Right kidney (tissue), 1 donor: Measurements from ENCODE around the gene IL1RAP.

ENCODE experiments used
- DNase-seq: peaks from one replicate; pipeline ENCODE4 v3.0.0-alpha.2; 2016

The IL1RAP gene

DNA sequence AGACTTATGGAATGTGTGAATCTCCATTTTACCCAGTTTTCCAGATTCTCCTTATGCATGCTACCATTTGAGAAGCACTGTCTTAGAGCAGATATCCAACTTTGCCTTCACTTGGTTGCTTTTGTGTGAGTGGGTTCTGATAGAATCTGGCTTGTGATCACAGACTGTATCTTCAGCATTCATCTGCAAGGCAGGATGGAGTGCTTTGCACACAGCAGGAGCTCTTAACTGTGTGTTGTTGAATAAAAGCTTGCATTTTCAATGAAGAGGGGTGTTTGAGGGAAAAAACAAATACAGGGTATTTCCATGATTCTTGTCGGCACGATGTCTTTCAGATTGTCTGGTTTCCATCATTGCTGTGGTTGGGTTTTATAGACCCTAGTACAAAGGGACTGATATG, 24.4 kb downstream of the IL1RAP start:
- no peak for DNase-seq

DNA sequence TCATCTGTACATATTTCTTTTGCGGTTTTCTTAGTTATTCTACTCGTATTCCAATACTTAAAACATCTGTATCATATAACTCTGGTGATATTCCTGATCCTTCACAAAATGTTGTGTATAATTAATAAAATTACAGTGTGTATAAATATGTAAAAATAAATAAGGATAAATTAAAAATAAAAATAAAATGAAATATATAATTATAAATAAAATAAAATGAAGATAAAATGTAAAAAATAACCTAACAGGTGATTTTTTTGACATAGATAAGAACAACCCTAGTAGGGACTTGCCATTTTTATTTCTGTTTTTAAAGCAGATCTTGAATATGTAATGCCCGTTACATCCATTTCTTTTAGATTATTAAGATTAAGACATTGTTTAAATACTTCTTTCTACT, 25.6 kb downstream of the IL1RAP start:
- no peak for DNase-seq

DNA sequence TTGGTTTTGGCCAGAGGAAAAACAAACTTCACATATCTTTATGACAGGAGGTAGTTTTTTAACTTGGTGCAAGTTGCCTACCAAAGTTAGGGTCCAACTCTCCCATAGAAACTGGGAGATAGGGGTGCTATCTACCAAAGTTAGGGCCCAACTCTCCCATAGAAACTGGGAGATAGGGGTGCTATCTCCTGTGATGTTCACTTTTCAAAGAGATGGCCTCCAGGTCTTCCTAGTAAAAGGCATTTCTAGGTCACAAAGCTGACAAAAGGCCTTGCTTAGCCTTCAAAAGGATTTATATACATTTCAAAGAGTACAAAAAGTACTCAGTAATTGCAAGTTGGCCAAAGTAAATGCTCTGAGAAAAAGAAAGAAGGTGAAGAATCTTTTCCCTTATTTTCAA, 27.1 kb downstream of the IL1RAP start:
- no peak for DNase-seq

DNA sequence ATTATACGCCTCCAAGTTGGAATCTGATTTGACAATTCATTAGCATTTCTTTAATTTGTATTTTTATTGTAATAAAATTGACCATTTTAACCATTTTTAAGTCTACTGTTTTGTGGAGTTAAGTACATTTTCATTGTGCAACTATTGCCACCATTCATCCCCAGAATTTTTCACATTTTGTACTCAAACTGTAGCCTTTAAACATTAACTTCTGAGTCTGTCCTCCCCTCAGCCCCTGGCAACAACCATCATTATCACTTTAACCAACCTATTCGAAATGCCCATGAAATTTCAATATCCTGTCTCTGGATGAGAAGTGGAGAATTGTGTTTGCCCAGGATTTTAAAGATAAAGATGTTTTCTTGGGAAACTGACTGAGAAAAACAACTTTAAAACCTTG, 27.7 kb downstream of the IL1RAP start:
- DNase-seq, result no peak

DNA sequence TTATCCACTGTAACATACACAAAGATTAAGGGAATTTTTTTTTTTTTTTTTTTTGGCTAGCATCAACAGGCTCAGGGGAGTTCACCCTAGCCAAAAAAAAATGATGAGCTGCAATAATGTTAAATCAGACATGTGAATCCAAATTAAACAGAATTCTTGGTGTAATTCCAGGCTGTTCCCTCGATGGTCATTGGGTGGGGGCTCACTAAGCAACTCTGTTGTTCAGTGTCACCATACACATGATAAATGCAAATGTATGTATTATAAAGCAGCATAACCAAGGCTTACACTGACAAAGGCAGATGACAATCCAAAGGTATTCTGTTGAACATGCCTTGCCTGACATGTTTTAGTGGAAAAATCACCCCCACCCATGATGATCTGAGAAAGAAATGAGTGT, 29.0 kb downstream of the IL1RAP start:
- no peak for DNase-seq

DNA sequence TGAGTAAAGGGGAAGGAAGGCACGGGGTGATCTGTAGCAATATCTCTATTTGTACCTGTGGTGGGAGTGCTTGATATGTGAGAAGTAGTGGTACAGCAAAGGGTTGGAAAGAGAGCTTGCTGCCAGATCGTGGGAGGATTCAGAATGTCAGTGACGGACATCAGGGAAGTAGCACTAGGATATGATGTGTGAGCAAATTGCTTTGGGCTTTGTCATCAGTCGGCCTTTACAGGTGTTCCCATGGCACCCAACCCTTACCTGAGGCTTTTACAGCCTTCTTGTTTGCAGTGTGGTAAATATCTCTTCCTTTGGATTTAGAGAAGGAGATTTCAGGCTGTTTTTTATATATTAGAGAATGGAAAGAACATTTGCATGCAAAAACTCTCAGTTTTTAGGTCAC, 29.8 kb downstream of the IL1RAP start:
- no peak for DNase-seq

DNA sequence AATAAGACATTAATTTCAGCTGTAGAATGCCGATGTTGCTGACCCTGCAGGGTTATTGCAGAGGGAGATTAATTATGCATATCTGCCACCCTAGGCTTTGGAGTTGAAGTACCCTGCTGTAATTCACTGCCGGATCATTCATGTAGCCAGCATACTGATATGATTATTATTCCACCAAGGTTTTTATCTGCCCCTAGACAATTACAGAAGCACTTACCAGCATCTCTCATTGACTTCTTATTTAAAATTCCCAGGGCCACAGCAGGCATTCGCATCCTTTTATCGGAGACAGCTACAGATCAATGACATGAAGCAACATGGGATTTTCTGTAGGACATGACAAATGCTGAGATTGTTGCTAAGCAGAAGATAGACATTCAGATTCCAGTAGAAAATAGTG, 31.3 kb downstream of the IL1RAP start:
- no peak for DNase-seq

DNA sequence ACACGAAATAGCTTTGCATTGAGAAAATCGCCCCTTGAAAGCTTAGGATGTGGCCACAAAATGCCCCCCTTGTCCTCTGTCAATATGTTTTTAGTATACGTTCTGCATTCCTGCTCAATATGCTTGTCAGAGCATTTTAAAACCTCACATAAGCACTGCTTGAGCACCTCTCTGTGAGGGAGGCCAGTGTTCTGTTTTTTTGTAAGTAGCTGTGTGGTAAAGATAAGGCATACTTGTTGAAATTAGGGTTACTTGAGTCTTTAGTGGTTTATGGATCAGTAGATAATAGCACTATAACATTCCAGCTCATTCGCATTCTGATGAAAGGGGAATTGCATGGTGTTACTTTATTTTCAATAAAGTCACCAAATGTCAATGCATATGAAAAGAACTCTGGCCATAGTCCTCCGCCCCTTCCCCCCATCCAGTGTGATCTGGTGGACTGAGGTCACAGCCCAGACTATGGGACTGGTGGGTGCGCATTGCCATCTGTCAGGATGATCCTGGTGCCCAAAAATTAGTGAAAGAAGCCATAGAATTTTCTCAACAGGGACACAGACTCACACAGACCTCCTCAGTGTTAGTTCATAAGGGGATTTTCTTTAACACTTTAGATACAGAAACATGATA, 33.1 kb downstream of the IL1RAP start:
- no peak for DNase-seq

DNA sequence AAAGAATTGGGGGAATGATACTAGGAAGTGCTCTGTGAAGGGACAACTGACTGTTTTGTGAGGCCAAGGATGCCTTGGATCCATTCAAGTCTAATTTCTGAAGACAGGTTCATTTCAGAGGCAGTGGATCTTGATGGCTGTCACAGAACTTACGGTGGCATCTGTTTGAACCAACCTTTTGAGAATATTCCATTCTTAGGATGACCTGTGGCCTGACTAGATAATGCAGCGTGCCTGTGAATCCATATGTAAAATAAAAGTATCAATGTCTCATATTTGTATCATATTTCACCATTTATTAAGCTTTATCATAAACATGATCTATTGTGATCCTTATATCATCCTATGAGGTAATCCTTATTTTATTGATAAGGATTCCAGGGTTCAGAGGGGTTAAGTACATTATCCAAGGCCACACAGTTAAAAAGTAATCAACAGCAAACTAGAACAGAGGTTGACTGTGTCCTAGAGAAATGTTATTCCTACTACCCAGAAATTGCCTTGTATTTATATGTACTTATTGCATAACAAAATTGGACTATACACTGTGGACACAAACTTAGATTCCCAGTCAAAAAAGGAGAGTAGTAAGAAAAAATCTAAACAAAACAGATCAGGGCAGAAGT, 34.3 kb downstream of the IL1RAP start:
- DNase-seq, result no peak

DNA sequence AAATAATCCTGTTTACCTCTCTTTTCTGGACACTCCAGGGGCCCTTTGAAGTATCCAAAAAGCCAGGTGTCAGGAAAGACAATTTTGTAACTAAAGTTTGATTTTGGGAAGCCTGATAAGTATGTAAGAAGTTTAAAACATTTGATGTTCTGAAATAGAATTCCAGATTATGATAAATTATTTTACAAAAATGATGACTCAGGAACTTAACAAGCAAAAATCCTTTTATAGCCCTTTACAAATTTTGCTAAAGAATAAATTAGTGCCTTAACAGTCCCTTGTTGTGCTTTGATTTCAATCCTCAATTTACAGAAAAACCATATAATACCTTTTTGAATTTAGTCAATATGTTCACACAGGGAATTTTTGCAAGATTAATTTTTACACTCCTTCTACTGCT, 38.1 kb downstream of the IL1RAP start:
- no peak for DNase-seq

DNA sequence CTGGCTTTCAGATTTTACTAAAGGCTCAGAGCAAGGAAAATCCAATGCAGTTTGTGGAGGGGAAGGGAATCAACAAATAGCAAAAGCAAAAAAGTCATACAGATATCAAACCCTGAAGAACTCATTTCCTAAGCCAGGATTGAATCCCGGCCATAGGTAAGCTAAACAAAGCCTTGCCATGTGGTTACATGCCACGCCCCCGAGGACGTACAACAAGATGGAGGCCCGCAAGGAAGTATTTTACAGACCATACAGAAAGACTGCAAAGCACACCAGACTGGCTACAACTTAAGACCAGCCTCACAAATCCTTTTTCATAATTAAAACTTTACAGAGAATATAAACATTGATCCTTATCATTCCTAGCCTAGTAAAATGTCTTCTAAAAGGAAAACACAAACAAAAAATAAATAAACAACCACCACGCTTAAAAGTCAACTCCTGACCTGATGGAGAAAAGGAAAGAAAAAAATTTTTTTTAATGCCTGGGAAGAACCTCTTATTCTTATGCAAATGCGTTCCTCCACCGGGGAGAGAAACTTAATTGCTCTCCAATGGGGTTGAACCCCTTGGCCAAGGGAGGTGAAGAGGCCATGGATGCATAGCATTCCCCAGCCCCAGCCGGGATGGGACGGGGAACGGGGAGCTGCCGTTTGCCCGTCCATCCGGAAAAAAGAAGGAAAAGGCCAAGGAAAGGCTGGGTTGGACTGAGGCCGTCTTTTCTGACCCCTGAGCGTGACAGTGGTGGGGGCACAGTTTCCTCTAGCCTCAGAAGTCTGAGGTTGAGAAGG, 39.3 kb downstream of the IL1RAP start:
- no peak for DNase-seq

DNA sequence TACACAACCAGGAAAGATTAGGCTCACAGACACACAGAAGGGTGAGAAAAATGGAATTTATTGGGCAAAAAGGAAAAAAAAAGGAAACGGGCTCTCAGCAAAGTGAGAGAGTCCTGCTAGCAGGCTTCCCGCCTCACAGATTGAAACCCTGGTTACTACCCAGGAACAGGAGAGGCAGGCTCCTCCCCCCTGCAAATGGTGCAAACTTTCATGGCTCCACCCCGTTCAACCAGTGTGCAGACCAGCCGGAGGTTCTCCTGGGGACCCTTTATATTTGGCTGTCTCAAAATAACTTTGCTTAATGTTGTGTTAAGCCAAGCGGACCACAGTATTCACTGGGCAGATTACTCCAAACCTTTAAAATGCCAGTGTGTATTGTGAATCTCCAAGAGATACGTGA, 40.3 kb downstream of the IL1RAP start:
- DNase-seq, result no peak

DNA sequence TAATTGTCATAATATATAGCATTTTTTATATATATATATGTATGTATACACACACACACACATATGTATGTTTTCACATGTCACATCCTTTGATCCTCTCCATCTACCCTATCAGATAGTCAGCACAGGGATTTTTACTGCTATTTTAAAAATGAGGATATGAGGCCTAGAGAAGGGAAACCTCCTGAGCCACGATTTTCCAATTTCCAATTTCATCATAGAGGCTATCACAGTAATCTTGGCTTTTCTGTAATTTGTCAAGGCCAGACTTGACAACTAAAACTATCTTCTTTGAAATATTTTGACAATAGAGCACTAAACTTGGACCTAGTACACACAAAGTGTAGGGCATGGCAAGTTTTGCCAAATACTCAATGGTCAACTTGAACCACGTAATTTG, 42.5 kb downstream of the IL1RAP start:
- no peak for DNase-seq

DNA sequence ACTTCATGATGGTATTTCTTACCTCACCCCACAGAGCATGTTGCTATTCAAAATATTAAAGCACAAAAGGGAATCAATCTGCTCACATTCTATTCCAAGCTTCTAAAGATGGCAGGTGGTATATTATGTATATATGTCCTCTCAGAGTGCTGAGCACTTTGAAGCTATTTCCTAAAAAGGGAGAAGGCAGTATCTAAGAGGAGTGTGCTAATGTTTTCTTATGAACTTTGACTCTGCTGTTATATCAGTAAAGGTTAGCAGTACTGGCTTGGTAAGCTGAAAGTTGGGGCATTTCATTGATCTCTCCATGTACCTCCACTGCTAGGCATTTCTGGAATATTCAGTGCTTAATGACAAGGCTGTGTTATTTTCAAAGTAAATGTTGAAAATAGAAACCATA, 43.4 kb downstream of the IL1RAP start:
- no peak for DNase-seq

DNA sequence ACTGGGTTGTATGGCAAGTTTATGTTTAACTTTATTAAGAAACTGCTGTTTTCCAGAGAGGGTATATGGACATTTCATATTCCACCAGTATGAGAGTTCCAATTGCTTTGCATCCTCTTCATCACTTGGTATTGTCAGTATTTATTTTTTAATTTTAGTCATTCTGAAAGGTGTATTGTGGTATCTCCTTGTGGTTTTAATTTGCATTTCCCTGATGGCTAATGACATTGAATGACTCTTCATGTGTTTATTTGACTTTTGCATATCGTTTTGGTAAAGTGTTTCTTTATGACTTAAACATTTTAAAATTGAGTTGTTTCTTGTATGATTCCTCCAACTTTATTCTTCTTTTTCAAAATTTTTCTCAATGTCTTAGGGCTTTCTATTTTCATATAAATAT, 44.4 kb downstream of the IL1RAP start:
- no peak for DNase-seq

DNA sequence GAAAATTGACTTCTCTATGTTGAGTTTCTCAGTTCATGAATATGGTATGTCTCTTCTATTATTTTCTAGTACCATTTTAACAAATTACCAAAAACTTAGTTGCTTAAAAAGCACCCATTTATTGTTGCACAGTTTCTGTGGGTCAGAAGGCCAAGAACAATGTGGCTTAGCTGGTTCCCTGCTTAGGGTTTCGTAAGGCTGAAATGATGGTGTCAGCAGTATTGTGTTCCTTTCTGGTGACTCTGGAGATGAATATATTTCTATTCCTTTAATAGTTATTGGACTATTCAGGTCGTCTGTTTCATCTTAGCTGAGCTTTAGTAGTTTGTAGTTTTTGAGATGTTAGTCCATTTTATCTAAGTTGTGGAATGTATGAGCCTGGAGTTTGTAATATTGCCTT, 44.9 kb downstream of the IL1RAP start:
- DNase-seq, result no peak

DNA sequence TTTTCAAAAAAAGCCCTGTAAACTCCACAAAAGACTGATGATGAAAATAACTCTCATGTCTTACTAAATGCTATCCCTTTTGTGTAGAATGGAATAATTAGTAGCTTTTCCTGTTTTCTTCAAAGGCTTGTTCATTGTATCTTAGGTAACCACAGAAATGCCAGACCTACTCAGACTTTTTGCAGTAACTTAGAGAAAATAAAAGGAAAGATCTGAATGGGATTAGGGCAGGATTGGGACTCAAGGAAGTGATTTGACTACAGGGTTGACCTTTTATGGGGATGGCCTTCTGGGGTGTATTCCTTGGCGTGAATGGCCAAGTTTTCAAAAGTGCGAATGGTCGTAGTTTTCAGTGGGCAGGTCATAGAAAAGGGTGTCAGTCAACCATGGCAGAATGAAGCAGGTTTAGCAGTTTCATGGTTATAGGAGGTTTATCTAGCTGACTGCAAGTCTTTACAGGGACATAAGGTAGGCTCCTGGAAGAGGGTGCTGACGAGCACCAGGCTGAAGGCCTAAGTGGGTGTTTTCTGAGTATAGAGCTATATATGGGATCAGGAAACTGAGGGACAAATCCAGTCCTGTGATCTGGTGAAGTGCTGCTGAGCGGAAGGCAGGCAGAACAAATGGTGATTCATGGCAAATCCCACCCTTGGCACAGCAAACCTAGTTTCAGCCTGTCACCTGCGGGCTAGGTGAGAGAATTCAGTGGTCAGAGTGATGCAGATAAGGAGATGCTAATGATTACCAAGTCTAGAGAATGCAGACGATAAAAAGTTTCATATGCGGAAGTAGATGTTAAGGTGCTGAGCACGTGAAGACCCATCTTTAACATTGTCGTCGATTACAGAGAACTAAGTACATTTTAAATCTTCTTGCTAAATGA, 46.4 kb downstream of the IL1RAP start:
- DNase-seq, result no peak

DNA sequence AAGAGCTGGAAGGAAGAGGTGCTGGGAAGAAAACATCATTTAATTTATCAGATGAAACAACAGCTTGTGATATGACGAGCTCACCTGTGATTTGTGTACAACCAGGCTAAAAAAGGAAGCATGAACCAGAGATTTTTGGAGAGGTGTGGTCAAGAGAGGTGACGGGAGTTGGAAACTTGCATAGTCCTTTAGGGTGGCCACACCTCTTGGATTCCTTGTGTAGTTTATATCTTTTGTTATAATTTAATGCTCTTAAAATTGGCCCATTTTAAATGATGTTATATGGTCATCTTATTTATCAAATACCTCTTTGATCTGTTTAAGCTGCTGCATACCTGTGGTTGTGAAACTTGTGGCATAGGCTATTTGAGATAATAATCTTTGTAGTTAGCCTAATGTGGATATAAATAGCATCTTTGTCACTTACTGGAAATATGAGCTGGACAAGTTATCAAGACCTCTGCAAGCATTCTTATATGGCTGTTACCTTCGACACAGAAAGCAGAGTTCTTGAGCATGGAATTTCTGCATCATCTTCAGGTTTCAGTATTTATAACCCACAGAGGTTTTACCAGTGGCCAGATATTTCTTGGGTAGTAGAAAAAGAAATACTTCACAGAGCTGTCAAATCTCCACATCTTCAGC, 49.1 kb downstream of the IL1RAP start:
- no peak for DNase-seq

DNA sequence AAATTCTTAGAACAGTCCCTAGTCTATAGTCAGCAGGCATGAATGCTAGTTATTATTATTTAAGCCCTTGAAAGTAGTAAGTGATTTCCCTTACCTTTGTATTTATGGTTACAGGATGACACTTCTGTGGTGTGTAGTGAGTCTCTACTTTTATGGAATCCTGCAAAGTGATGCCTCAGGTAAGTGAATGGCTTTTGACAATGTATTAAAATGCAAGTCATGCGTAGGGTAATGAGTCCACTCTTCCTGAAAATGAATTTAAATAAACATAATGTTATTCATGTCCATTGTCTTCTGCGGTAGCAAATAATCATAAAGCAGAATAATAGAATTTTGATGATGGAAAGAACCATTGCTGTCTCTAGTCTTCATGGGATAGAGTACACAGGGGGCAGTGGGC, 50.3 kb downstream of the IL1RAP start:
- no peak for DNase-seq

DNA sequence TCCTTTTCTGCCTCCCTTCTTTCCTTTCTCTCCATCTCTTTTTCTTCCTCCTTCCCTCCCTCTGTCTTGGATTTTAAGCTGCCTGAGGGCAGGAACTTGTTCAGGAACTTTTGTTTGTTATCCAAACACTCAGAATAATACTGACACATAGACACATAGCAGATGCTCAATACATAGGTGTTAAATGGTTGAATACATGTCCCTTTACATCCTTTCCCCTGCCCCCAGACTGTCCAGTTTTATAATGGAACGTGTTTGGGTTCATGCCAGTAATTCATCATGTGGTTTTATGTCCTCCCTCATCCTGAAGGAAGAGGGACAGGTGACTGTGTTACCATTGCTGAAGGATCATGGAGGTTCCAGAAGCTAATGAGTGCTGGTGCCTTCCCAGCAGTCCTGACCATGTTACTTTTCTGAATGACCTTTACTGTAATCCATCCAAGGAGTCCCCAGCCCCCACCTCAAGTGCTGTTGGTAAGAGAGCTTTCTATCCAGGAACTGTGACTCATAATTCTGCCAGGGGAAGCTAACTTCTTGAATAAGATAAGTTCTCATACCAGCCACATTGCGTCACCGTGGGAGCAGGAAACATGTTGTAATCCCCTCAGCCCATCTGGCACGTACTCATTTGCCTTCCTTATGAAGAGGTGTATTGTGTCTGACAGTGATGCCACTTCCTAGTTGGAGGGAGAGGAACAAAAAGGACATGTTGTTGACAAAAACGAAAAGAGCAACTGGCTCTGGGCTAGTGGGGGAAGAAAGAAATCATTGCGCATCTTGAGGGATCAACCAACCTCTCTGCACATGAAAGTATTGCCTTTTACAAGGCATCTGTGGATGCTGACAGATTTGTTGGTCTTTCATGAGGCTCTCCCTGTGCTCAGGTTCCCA, 52.4 kb downstream of the IL1RAP start:
- DNase-seq, result no peak

DNA sequence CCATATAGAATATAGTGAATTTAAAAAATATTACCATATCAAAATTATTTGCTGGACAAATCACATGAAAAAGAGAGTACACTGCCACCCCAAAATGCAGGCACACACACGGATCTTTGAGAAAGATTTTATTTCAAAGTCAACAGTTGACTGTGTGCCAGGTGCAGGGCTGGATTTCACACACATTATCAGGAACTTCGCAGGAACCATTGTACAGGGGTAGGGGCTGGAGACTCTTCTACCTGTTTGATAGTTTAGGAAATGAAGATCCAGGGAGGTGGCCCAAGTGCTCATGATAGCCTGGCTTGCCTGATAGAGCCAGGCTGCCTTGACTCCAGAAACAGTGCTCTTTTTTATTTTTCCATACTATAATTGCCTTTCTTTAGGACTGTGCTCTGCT, 54.2 kb downstream of the IL1RAP start:
- no peak for DNase-seq
